Esophagus muscularis mucosa (tissue), 4 donors: ENCODE data around the gene GLUD1. TPM values are rescaled to one million over a fixed set of nuclear protein-coding genes. Genes with fewer than 3 reads are reported as not detected.

Experiments
- DNase-seq: peaks from one replicate; pipeline ENCODE4 v3.0.0-alpha.2; 2017; ENCODE audit errors: extremely low spot score
- H3K27ac ChIP-seq, 4 donors: fragments of 200-600 bp; sonication (generic); replicated peaks in 1 of 4; 1 replicate in 3 of 4; 2 replicates in 1 of 4; pipeline ENCODE4 v1.5.1; 2016 to 2019; ENCODE audit warnings: mild to moderate bottlenecking in 1 of 4
- H3K27me3 ChIP-seq, 4 donors: fragments of 200-600 bp; sonication (generic); one replicate each; pipeline versions ENCODE4 v1.5.1 to v1.6.0; 2016 to 2019
- H3K36me3 ChIP-seq, 4 donors: fragments of 200-600 bp; sonication (generic); one replicate each; pipeline ENCODE4 v1.5.1; 2016 to 2019
- H3K4me1 ChIP-seq, 4 donors: fragments of 200-600 bp; sonication (generic); one replicate each; pipeline ENCODE4 v1.5.1; 2016 to 2019
- H3K4me3 ChIP-seq, 4 donors: fragments of 200-600 bp; sonication (generic); 1 replicate in 2 of 4; 2 replicates in 2 of 4; pipeline ENCODE4 v1.5.1; 2016 to 2019; ENCODE audit warnings: mild to moderate bottlenecking in 4 of 4, moderate library complexity in 1 of 4
- H3K9me3 ChIP-seq, 4 donors: fragments of 200-600 bp; sonication (generic); 1 replicate in 3 of 4; 2 replicates in 1 of 4; pipeline ENCODE4 v1.5.1; 2016 to 2019
- EP300 ChIP-seq: sonication (generic); formaldehyde crosslinking; IDR thresholded peaks from one replicate; pipeline ENCODE4 v1.6.1; 2017; ENCODE audit warnings: antibody characterized with exemption
- POLR2A ChIP-seq: fragments of 450-650 bp; IDR thresholded peaks from one replicate; pipeline ENCODE4 v1.6.1; 2017; ENCODE audit warnings: antibody characterized with exemption, moderate library complexity, mild to moderate bottlenecking, low read depth
- POLR2AphosphoS5 ChIP-seq, 2 donors: sonication (generic); formaldehyde crosslinking; IDR thresholded peaks; one replicate each; pipeline ENCODE4 v1.6.1; 2017; ENCODE audit warnings: antibody characterized with exemption in 2 of 2
- WGBS: methylation state at CpG from one replicate; pipeline ENCODE4 v1.1.5; 2018; 5-methylcytosine and 5-hydroxymethylcytosine counted together
- intact Hi-C: fragments of 100-400 bp; cut with DNase I; formaldehyde crosslinking; loops from one replicate; pipeline ENCODE4 v1.15.1; 2023
- total RNA-seq, 4 donors: library from RNA; depleted of rRNA; stranded (reverse); fragments of >200 nt; gene quantifications; one replicate each; pipeline versions ENCODE4 v1.1.0 to v1.2.1, GENCODE V29; 2016
- TF ChIP-seq, protein P1 (sequence below), 3 experiments: fragments of 200-600 bp in 2 of 3; fragments of 450-650 bp in 1 of 3; sonication (generic) in 2 of 3; IDR thresholded peaks; one replicate each; pipeline ENCODE4 v1.5.1; 2017 to 2019; ENCODE audit warnings: antibody characterized with exemption in 3 of 3, mild to moderate bottlenecking in 2 of 3, moderate library complexity in 1 of 3

The GLUD1 gene
- total RNA-seq, 4 donors from 2014 or later: 152 to 187 (median 161) TPM

DNA sequence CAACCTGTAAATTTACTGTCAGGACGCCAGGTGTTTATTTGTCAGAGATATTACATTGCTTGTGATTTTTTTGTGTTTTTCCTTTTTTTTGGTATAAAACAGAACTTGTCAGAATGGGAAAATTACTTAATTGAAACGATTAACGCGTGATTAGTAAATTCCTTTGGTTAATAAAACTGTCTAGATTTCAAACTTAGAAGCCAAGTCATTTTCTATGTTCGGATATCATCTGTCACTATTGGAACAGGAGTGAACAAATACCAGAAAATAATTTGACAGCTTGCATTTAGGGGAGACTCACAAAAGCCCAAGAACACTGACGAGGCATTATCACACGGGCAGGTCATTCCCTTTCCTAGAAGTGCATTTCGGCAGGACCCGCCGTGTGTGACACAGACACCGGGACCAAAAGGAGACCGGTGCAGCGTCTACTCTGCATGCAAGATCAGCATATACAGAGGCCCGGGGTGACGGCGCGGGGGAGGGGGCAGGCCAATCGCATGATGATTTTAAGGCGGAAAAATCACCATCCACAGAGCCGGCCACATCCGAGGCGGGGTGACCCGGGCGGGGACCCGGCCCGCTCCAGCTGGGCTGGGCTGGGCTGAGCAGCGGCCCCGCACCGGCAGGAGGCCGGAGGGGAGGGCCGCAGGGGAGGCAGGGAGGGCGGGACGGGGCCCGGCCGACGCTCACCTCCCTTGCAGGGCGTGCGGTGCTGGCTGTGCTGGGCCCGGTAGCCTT, 841 bp downstream of the GLUD1 start:
- TF ChIP-seq EP300 (no peak), POLR2AphosphoS5 (IDR thresholded peaks at IDR 0.05) (peak in 1 of 2 donors; percentile 7)
- H3K36me3 ChIP-seq: peaks cover 0 to 9% (median 5%) of the 10 kb centered on the region in 4 donors
- 1% methylated on average over 23 of the region's 39 CpGs for WGBS
- H3K4me1 ChIP-seq: peaks cover 43 to 58% (median 57%) of the 10 kb centered on the region in 4 donors
- H3K4me3 ChIP-seq: peak overlapping the region; percentile 75 to 97 (median 91)
- intact Hi-C loops: loop anchor here (2.0 kb wide), 1 partner anchor 153 kb away; no protein-coding TSS in a partner anchor
- peak overlapping the region; percentile 98 to 99 (median 98) for H3K27ac ChIP-seq
- no peaks in the 10 kb centered on the region for H3K9me3 ChIP-seq
- H3K27me3 ChIP-seq: no peaks in the 10 kb centered on the region
- no peak for DNase-seq

DNA sequence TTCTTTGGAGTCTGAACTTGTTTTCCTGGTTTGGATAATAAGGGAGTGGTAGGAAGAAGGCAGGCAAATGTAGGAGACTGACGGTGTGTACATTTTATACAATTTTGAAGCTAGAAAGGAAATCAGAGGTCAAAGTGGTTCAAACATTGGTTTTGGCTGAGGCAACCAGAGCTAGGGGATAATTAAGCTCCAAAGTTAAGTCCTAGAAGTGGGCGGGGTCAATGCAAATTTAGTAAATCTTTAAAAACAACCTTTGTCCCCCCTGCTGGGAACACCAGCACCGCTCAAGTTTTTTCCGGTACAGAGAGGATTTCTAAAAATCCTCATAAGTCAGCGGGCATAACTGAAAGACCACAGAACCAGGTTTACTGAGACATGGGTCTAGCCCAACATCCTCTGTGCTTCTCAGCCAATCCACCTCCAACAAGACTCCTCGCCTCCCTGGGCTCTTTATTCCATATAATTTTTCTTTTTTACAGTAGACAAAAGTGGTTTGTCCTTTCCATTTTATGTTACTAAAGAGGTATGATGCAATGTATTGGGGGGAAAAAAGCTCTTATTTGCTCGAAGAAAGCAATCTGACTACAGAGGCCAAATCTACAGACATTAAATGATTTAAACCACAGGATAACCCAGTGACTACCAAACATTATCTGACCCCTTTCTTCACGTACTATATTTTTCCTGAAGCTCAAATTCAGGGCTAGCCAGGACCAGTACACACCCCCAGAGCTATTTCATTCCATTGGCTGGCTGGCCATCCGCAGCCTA, 1.6 kb downstream of the GLUD1 start:
- WGBS: 11% methylated on average over 9 of the region's 9 CpGs
- Histone ChIP-seq H3K36me3 (peaks cover 0 to 8% (median 4%) of the 10 kb centered on the region in 4 donors), H3K4me1 (peaks cover 43 to 60% (median 59%) of the 10 kb centered on the region in 4 donors), H3K27me3 (no peaks in the 10 kb centered on the region), H3K9me3 (no peaks in the 10 kb centered on the region), H3K4me3 (peak overlapping the region; percentile 75 to 97 (median 91)), H3K27ac (peak overlapping the region; percentile 98 to 99 (median 98))
- DNase-seq: no peak
- TF ChIP-seq, protein P1, sequence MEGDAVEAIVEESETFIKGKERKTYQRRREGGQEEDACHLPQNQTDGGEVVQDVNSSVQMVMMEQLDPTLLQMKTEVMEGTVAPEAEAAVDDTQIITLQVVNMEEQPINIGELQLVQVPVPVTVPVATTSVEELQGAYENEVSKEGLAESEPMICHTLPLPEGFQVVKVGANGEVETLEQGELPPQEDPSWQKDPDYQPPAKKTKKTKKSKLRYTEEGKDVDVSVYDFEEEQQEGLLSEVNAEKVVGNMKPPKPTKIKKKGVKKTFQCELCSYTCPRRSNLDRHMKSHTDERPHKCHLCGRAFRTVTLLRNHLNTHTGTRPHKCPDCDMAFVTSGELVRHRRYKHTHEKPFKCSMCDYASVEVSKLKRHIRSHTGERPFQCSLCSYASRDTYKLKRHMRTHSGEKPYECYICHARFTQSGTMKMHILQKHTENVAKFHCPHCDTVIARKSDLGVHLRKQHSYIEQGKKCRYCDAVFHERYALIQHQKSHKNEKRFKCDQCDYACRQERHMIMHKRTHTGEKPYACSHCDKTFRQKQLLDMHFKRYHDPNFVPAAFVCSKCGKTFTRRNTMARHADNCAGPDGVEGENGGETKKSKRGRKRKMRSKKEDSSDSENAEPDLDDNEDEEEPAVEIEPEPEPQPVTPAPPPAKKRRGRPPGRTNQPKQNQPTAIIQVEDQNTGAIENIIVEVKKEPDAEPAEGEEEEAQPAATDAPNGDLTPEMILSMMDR (IDR thresholded peaks at IDR 0.05): no peak
- TF ChIP-seq POLR2AphosphoS5 (IDR thresholded peaks at IDR 0.05): no peak
- TF ChIP-seq EP300: no peak
- TF ChIP-seq POLR2A: no peak
- intact Hi-C loops: loop anchor here (2.0 kb wide), 1 partner anchor 152 kb away; no protein-coding TSS in a partner anchor

DNA sequence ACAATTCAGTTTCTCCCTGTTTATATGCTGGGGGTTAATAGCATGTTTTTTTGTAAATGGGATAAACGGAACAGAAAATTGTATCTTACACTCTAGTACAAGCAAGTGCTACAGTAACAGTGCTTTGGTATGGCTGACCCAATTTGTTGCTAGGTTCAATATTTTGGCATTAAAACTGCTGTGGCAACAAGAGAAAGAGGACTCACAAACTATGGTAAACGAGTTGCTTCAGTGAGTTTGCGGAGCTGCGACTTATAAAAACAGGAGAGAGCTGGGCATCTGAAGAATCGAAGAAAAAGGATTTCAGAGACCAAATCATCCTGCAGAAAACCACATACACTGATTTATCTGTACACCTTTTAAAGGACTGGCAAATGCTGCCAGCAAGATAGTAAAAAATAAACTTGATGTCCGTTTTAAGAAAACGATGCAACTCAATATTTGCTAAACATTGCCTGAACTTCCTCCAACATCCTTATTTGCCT, 2.2 kb downstream of the GLUD1 start:
- Histone ChIP-seq H3K9me3 (no peaks in the 10 kb centered on the region), H3K4me1 (peaks cover 43 to 65% (median 61%) of the 10 kb centered on the region in 4 donors), H3K27ac (peak overlapping the region; percentile 98 to 99 (median 98)), H3K36me3 (peaks cover 0 to 5% (median under 1%) of the 10 kb centered on the region in 4 donors), H3K4me3 (peak overlapping the region; percentile 75 to 97 (median 91)), H3K27me3 (no peaks in the 10 kb centered on the region)
- DNase-seq: no peak
- WGBS: 17% methylated on average over 7 of the region's 7 CpGs
- intact Hi-C loops: loop anchor here (2.0 kb wide), 1 partner anchor 152 kb away; no protein-coding TSS in a partner anchor
- TF ChIP-seq POLR2A (no peak), POLR2AphosphoS5 (IDR thresholded peaks at IDR 0.05) (no peak), EP300 (no peak)
- TF ChIP-seq, protein P1 (IDR thresholded peaks at IDR 0.05): no peak

DNA sequence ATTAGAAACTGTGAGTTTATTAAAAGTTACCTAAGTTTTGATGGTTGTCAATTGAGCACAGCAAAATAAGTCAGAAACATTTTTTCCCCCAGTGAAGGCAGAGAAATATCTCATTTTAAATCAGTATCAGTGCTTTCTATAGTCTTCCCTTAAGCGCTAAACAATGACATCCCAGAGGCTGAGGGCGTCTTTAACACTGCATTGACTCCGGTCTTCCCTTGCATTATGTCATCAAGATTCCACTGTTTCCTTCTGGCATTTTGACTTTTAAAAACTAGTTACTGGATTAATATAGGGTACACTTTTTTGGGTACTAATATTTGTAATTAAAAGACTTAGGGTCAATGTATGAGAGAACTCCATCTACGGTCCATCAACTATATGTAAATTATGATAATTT, 3.9 kb downstream of the GLUD1 start:
- WGBS: 87% methylated on average over 4 of the region's 4 CpGs
- Histone ChIP-seq H3K4me1 (peaks cover 37 to 62% (median 54%) of the 10 kb centered on the region in 4 donors), H3K36me3 (peaks cover 0 to 5% (median 0%) of the 10 kb centered on the region in 4 donors), H3K27ac (no peak overlapping the region), H3K4me3 (no peak overlapping the region), H3K27me3 (no peaks in the 10 kb centered on the region), H3K9me3 (no peaks in the 10 kb centered on the region)
- intact Hi-C loops: no loop called here
- TF ChIP-seq POLR2AphosphoS5 (IDR thresholded peaks at IDR 0.05) (no peak), POLR2A (no peak), EP300 (no peak)
- TF ChIP-seq, protein P1 (IDR thresholded peaks at IDR 0.05): no peak
- no peak for DNase-seq

DNA sequence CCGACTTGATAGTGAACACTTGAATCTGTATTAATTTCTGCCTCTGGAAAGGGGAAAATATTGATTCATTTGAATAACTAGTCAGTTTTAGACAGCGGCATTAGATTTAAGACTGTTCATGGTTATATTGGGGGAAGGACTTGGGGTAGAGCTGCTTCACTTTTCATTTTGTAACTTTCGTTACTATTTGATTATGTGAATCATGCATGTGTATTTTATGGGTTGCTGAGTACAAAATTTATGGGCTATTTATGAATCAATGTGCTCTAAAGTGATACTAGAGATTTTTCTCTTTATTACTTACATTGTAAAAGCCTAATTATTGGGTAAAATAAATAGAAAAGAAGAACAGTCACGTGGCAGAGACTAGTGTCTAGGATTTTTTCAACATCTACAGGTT, 4.9 kb downstream of the GLUD1 start:
- peaks cover 40 to 67% (median 56%) of the 10 kb centered on the region in 4 donors for H3K4me1 ChIP-seq
- H3K36me3 ChIP-seq: peaks cover 0 to 5% (median 0%) of the 10 kb centered on the region in 4 donors

More for the DNA sequence above, 4.9 kb downstream of the GLUD1 start:
- TF ChIP-seq EP300 (no peak), POLR2AphosphoS5 (IDR thresholded peaks at IDR 0.05) (no peak), POLR2A (no peak)
- TF ChIP-seq, protein P1 (IDR thresholded peaks at IDR 0.05): no peak
- 86% methylated on average over 4 of the region's 4 CpGs for WGBS
- no peaks in the 10 kb centered on the region for H3K27me3 ChIP-seq
- DNase-seq: no peak
- H3K4me3 ChIP-seq: no peak overlapping the region
- H3K9me3 ChIP-seq: no peaks in the 10 kb centered on the region
- no peak overlapping the region for H3K27ac ChIP-seq
- intact Hi-C loops: no loop called here
